DMS53 treated with DMSO at 0.1 percent for 48 hours (cell line): ENCODE data around the gene FBN3.
"Not testable (repeated sequence)": the region's sequence is repeated elsewhere in the genome, so short reads cannot be mapped to it uniquely, and the experiment has no call there.

Experiments
- DNase-seq: peaks from one replicate; lab custom pipeline; 2025; ENCODE audit not compliant: unreplicated experiment; lab: John Stamatoyannopoulos, UW

Gene FBN3

DNA sequence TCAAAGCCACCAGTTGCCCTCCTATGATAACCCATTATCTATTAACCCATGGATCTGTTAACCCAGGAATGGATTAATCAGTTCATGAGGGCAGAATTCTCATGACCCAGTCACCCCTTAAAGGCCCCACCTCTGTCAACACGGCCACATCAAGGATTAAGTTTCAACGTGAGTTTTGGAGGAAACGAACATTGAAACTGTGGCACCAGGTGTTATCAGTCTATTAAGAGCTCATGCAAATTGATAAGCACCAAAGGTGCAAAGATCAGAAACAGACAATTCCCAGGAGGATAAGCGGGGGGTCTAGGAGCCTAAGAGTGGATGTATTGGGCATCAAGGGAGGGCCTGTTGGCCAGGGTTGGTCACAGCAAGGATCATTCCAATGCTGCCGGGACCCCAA is 124.1 kb downstream of the FBN3 start:
- no peak for DNase-seq

- DNase-seq, result not testable (repeated sequence)
Measured at GRCh38 chr19:8024256-8024655, 125.1 kb downstream of the FBN3 start.

DNA sequence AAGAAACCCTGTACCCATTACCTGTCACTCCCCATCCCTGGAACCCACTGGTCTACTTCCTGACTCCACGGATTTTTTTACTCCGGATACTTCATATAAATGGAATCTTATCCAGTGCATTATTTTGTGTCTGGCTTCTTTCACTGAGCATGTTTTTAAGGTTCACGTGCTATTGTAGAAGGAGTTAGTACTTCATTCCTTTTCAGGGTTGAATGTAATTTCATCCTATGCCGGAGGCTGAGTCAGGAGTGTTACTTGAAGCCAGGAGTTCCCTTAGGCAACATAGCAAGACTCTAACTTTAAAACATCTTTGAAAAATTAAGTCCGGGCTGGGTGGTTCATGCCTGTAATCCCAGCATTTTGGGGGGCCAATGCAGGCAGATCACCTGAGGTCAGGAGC is 126.0 kb downstream of the FBN3 start:
- no peak for DNase-seq

- DNase-seq, result no peak
Measured at GRCh38 chr19:8022275-8022674, 127.1 kb downstream of the FBN3 start.

DNA sequence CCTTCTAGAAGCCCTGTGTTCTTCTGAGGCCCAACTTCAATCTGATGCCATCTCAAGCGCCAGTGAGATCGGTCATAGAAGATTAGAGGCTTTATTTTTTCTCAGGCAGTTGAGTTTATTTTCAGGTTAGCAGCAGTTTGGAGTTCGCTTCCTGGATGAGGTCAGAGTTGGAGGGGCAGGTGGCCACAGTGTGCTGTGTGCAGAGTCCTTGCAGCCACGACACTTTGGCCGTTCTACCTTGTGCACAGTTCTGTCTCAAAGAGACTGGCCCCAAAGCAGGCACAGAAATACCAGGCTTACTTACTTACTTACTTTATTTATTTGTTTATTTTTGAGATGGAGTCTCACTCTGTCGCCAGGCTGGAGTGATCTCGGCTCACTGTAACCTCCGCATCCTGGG is 128.0 kb downstream of the FBN3 start:
- DNase-seq, result no peak

GRCh38 chr19:8020681-8021080 is 128.7 kb downstream of the FBN3 start:
- no peak for DNase-seq

DNA sequence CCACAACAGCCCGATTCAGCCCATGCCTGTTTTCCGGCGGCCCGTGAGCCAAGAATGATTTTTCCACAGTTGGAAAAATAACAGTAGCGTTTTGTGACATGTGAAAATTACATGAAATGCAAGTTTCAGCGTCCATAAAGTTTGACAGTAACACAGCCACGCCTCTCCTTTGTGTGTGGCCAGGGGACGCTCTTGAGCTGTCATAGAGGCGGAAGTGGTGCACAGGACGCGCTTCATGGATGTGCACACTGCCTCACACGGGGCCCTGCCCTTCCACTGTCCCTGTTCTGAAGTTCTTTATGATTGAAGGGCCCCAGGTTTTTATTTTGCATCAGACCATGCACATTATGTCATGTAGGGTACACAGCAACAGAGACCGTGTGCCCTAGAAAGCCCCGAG is 131.6 kb downstream of the FBN3 start:
- no peak for DNase-seq
